Fibroblast of lung (primary cell): ENCODE results near the gene RPN1.

ENCODE experiments used
- CTCF ChIP-seq, 2 donors: IDR thresholded peaks in 1 of 2; conservative IDR thresholded peaks in 1 of 2; 1 replicate in 1 of 2; 2 replicates in 1 of 2; pipeline ENCODE4 v1.5.1; 2011 to 2012; ENCODE audit warnings: low read length in 2 of 2, control low read depth in 1 of 2, inconsistent platforms in 1 of 2, low read depth in 1 of 2, mild to moderate bottlenecking in 1 of 2
- EZH2 ChIP-seq: IDR thresholded peaks from 2 replicates; pipeline ENCODE4 v1.5.1; 2012; ENCODE audit warnings: low read length, control low read depth, mild to moderate bottlenecking; ENCODE audit errors: missing control alignments

- TF ChIP-seq CTCF (conservative IDR thresholded peaks at IDR 0.05 in 1 of 2, IDR thresholded peaks at IDR 0.05 in 1 of 2; ENCODE audit: low read depth in 1 of 2, low read length in 2 of 2) (no peak), EZH2 (no peak)
Observed at GRCh38 chr3:128588147-128588546, 62.5 kb downstream of the RPN1 start.
